NT2/D1 (cell line): Measurements from ENCODE around the gene ZDHHC18.

Source experiments
- DNase-seq: peaks from one replicate; pipeline ENCODE4 v3.0.0-alpha.2; 2011; ENCODE audit warnings: low read depth, low spot score
- H3K27me3 ChIP-seq: 2 replicates; pipeline ENCODE4 v1.6.0; 2011; ENCODE audit warnings: mild to moderate bottlenecking; ENCODE audit not compliant: insufficient read length, insufficient read depth
- H3K36me3 ChIP-seq: 2 replicates; pipeline ENCODE4 v1.6.1; 2011; ENCODE audit warnings: mild to moderate bottlenecking, low read length, mixed read lengths; ENCODE audit not compliant: insufficient read depth, insufficient read length
- H3K4me1 ChIP-seq: 2 replicates; pipeline ENCODE4 v1.5.1; 2011; ENCODE audit not compliant: insufficient read depth, insufficient read length
- H3K4me3 ChIP-seq: 2 replicates; pipeline ENCODE4 v1.5.1; 2011; ENCODE audit warnings: low read depth; ENCODE audit not compliant: insufficient read length
- H3K9ac ChIP-seq: 2 replicates; pipeline ENCODE4 v1.6.0; 2011; ENCODE audit warnings: low read depth; ENCODE audit not compliant: insufficient read length
- H3K9me3 ChIP-seq: 2 replicates; pipeline ENCODE4 v1.5.1; 2011; ENCODE audit warnings: mild to moderate bottlenecking, low read length; ENCODE audit not compliant: insufficient read depth
- SUZ12 ChIP-seq: IDR thresholded peaks from 2 replicates; pipeline ENCODE4 v1.6.1; 2011; ENCODE audit not compliant: insufficient read length, insufficient read depth; ENCODE audit errors: extremely low read depth
- YY1 ChIP-seq: IDR thresholded peaks from 2 replicates; pipeline ENCODE4 v1.6.1; 2011; ENCODE audit not compliant: insufficient read length, insufficient read depth
- ZNF274 ChIP-seq: IDR thresholded peaks from 2 replicates; pipeline ENCODE4 v1.6.1; 2011; ENCODE audit warnings: mild to moderate bottlenecking, low read depth, low read length

Gene ZDHHC18

DNA sequence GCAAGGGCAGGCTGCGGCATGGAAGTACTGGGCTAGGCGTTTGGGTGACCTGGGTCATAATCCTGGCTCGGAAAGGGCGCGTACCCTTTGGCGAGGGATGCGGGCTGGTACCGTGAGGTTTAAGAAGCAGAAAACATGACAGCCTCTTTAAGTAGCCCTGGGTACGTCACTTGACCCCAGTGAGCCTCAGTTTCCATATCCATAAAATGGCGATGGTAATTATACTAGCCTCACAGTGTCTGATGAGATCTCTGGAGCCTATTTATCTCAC is 38.0 kb upstream of the ZDHHC18 start:
- Histone ChIP-seq H3K4me3 (peak overlapping the region; percentile 91), H3K9me3 (no peaks in the 10 kb centered on the region), H3K27me3 (no peaks in the 10 kb centered on the region), H3K36me3 (peaks cover 12% of the 10 kb centered on the region), H3K4me1 (peaks cover 19% of the 10 kb centered on the region), H3K9ac (peak overlapping the region; percentile 95)
- TF ChIP-seq ZNF274, result no peak
- no peak for DNase-seq

GRCh38 chr1:26788836-26789611 is 37.5 kb upstream of the ZDHHC18 start:
- Histone ChIP-seq H3K36me3 (peaks cover 15% of the 10 kb centered on the region), H3K9me3 (no peaks in the 10 kb centered on the region), H3K9ac (peak overlapping the region; percentile 95), H3K27me3 (no peaks in the 10 kb centered on the region), H3K4me3 (peak overlapping the region; percentile 91), H3K4me1 (peaks cover 16% of the 10 kb centered on the region)
- no peak for TF ChIP-seq YY1
- TF ChIP-seq SUZ12, result no peak
- TF ChIP-seq ZNF274, result no peak
- peak; percentile 76 for DNase-seq

- no peak for DNase-seq
- Histone ChIP-seq H3K9me3 (no peaks in the 10 kb centered on the region), H3K36me3 (peaks cover 20% of the 10 kb centered on the region), H3K27me3 (no peaks in the 10 kb centered on the region), H3K4me1 (peaks cover 13% of the 10 kb centered on the region), H3K4me3 (no peak overlapping the region), H3K9ac (no peak overlapping the region)
- no peak for TF ChIP-seq ZNF274
- no peak for TF ChIP-seq YY1
- no peak for TF ChIP-seq SUZ12
These were observed 36.9 kb upstream of the ZDHHC18 start for GRCh38 chr1:26789612-26789865.

DNA sequence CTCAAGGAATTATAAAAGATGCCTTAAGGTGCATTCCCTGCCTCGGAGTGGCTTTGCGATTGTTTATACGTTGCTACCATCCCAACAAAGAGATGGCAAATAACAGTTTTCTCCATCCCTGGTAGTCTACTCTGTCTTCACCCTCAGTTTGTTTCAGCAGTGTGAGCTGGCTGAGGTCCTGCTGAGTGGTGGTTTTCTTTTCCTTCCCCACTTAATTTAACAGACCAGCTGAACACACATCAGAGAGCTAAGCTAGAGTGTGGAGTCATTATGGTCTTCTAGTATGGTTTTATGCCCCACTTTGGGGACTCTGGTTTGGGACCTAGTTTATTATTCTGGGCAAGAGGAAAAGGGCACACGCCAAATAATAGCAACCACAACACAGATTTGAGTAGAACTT is 36.6 kb upstream of the ZDHHC18 start:
- Histone ChIP-seq H3K9ac (no peak overlapping the region), H3K4me1 (peaks cover 13% of the 10 kb centered on the region), H3K4me3 (no peak overlapping the region), H3K27me3 (no peaks in the 10 kb centered on the region), H3K36me3 (peaks cover 24% of the 10 kb centered on the region), H3K9me3 (no peaks in the 10 kb centered on the region)
- TF ChIP-seq ZNF274 (no peak), SUZ12 (no peak), YY1 (no peak)
- DNase-seq, result no peak

GRCh38 chr1:26790551-26790953 is 35.9 kb upstream of the ZDHHC18 start:
- Histone ChIP-seq H3K4me1 (peaks cover 13% of the 10 kb centered on the region), H3K27me3 (no peaks in the 10 kb centered on the region), H3K9ac (peak overlapping the region; percentile 8), H3K9me3 (no peaks in the 10 kb centered on the region), H3K36me3 (peaks cover 28% of the 10 kb centered on the region), H3K4me3 (no peak overlapping the region)
- DNase-seq, result no peak
- no peak for TF ChIP-seq SUZ12

GRCh38 chr1:26791148-26791547 is 35.3 kb upstream of the ZDHHC18 start:
- peaks cover 28% of the 10 kb centered on the region for H3K36me3 ChIP-seq
- DNase-seq, result no peak
- no peaks in the 10 kb centered on the region for H3K27me3 ChIP-seq
- H3K9ac ChIP-seq, result no peak overlapping the region
- H3K4me1 ChIP-seq, result peaks cover 8% of the 10 kb centered on the region
- no peak overlapping the region for H3K4me3 ChIP-seq
- TF ChIP-seq ZNF274 (no peak), YY1 (no peak), SUZ12 (no peak)
- H3K9me3 ChIP-seq, result no peaks in the 10 kb centered on the region

DNA sequence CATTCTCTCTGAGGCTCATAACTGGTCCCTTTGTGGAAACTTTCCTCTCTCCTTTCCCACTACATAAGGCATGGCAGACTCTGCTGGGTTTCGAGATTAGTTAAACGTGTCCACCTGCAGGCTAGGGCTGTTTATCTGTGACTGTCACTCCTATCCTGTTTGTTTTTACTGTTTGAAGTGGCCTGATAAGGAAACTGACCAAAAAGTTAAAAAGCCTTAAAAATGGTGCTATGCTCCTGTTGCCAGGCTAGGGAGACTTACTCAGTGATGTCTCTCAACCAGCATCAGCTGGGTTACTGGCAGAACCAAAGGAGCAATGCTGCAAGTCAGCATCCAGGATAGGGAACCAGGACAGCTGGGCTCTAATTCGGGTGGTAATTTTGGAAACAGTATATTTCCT is 34.9 kb upstream of the ZDHHC18 start:
- Histone ChIP-seq H3K9me3 (no peaks in the 10 kb centered on the region), H3K27me3 (no peaks in the 10 kb centered on the region), H3K4me3 (no peak overlapping the region), H3K9ac (no peak overlapping the region), H3K4me1 (peaks cover 3% of the 10 kb centered on the region), H3K36me3 (peaks cover 30% of the 10 kb centered on the region)
- TF ChIP-seq SUZ12 (no peak), YY1 (no peak), ZNF274 (no peak)
- no peak for DNase-seq

- no peak for TF ChIP-seq SUZ12
- no peak for TF ChIP-seq ZNF274
- no peak for TF ChIP-seq YY1
- no peak overlapping the region for H3K9ac ChIP-seq
- H3K27me3 ChIP-seq, result no peaks in the 10 kb centered on the region
These were observed 33.6 kb upstream of the ZDHHC18 start for GRCh38 chr1:26792924-26793323.

More at GRCh38 chr1:26792924-26793323, 33.6 kb upstream of the ZDHHC18 start:
- no peak for DNase-seq
- Histone ChIP-seq H3K9me3 (no peaks in the 10 kb centered on the region), H3K36me3 (peaks cover 43% of the 10 kb centered on the region), H3K4me3 (no peak overlapping the region), H3K4me1 (peaks cover 3% of the 10 kb centered on the region)
